ENCODE measurements around the gene ZNF841. TPM values are rescaled to one million over a fixed set of nuclear protein-coding genes. Genes with fewer than 3 reads are reported as not detected.

ZNF841 gene
- total and polyA plus RNA-seq, 2 of the 13 experiments (the other 11 are each of a cell fraction or from before 2014, with no cell fraction given) = 6.2 to 14.2 TPM

- Histone ChIP-seq H3K27me3 (ENCODE audit: control insufficient read depth in 1 of 2, insufficient read depth in 2 of 2, low read length in 2 of 2) (no peaks in the 10 kb centered on the region), H3K4me1 (ENCODE audit: insufficient read depth, low read length) (no peaks in the 10 kb centered on the region), H3K27ac (ENCODE audit: extremely low read length, insufficient read depth, low read length) (no peak overlapping the region), H3K79me2 (ENCODE audit: insufficient read depth, low read length) (no peaks in the 10 kb centered on the region), H2AFZ (ENCODE audit: low read length) (no peak overlapping the region), H3K36me3 (replicated peaks in 1 of 2; ENCODE audit: control insufficient read depth in 1 of 2, insufficient read depth in 2 of 2, low read length in 2 of 2) (peaks cover 31 to 67% of the 10 kb centered on the region in 2 experiments), H3K9ac (ENCODE audit: insufficient read depth, low read depth, low read length) (no peak overlapping the region), H3K4me3 (replicated peaks in 1 of 3; ENCODE audit: insufficient read depth in 1 of 3, low read depth in 2 of 3, low read length in 3 of 3) (no peak overlapping the region), H4K20me1 (ENCODE audit: insufficient read depth, low read length) (no peaks in the 10 kb centered on the region), H3K9me3 (ENCODE audit: low read length) (peaks cover 97% of the 10 kb centered on the region), H3K4me2 (ENCODE audit: low read depth, low read length) (no peak overlapping the region)
- ChIA-PET POLR2A (no interaction called here), CTCF (ENCODE audit: low intra/inter-chr PET ratio, low total read pairs) (no interaction called here)
- no peak for FAIRE-seq
- no peak for DNase-seq (ENCODE audit: low spot score)
- intact Hi-C loops (cut with micrococcal nuclease; ENCODE audit: unreplicated experiment) (no loop called here), in situ Hi-C loops (cut with HindIII; ENCODE audit: extremely low pct_ligation_motif_present, low pct_unique_long_range_greater_than_20kb) (no loop called here)
- no TSS peak for BruUV-seq (replicated peaks)
- ATAC-seq = no peak
- TF ChIP-seq SAFB2 (CRISPR knock-in tag; IDR thresholded peaks at IDR 0.05; ENCODE audit: borderline replicate concordance, low read depth) (no peak), ZNF274 (CRISPR knock-in tag; IDR thresholded peaks at IDR 0.05) (peak; percentile 68; the same call in 1 of the 2 replicates)
- WGBS (ENCODE audit: low lambda C conversion rate) = 94% methylated on average over 6 of the region's 6 CpGs
Measured at GRCh38 chr19:52066258-52066863, 29.2 kb downstream of the ZNF841 start.

DNA sequence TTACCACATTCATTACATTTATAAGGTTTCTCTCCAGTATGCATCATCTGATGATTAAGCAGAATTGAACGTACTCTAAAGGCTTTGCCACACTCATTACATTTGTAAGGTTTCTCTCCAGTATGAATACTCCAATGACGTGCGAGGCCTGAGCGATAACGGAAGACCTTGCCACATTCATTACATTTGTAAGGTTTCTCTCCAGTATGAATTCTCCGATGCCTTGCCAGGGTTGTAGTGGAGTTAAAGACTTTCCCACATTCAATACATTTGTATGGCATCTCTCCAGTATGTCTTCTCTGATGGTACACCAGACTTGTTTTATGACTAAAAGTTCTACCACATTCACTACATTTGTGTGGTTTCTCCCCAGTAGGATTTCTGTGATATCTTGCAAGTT, 30.2 kb downstream of the ZNF841 start:
- intact Hi-C loops (cut with micrococcal nuclease; ENCODE audit: unreplicated experiment) (no loop called here), in situ Hi-C loops (cut with HindIII; ENCODE audit: extremely low pct_ligation_motif_present, low pct_unique_long_range_greater_than_20kb) (no loop called here)
- BruUV-seq (replicated peaks) = no TSS peak
- POLR2A ChIA-PET = no interaction called here
- Histone ChIP-seq H3K27me3 (ENCODE audit: control insufficient read depth in 1 of 2, insufficient read depth in 2 of 2, low read length in 2 of 2) (no peaks in the 10 kb centered on the region), H3K4me3 (replicated peaks in 1 of 3; ENCODE audit: insufficient read depth in 1 of 3, low read depth in 2 of 3, low read length in 3 of 3) (no peak overlapping the region), H2AFZ (ENCODE audit: low read length) (no peak overlapping the region), H3K4me1 (ENCODE audit: insufficient read depth, low read length) (no peaks in the 10 kb centered on the region), H3K4me2 (ENCODE audit: low read depth, low read length) (no peak overlapping the region), H3K79me2 (ENCODE audit: insufficient read depth, low read length) (no peaks in the 10 kb centered on the region), H3K9ac (ENCODE audit: insufficient read depth, low read depth, low read length) (no peak overlapping the region), H3K27ac (ENCODE audit: extremely low read length, insufficient read depth, low read length) (no peak overlapping the region), H4K20me1 (ENCODE audit: insufficient read depth, low read length) (no peaks in the 10 kb centered on the region), H3K9me3 (ENCODE audit: low read length) (peaks cover 96% of the 10 kb centered on the region), H3K36me3 (replicated peaks in 1 of 2; ENCODE audit: control insufficient read depth in 1 of 2, insufficient read depth in 2 of 2, low read length in 2 of 2) (peaks cover 27 to 58% of the 10 kb centered on the region in 2 experiments)
- DNase-seq (ENCODE audit: low spot score) (no peak), ATAC-seq (no peak), FAIRE-seq (no peak)
- TF ChIP-seq ZBTB21 (CRISPR knock-in tag; IDR thresholded peaks at IDR 0.05) = no peak
- TF ChIP-seq HMGA1 (CRISPR knock-in tag; conservative IDR thresholded peaks at IDR 0.05) = no peak
- no peak for TF ChIP-seq TBX3 (IDR thresholded peaks at IDR 0.05; ENCODE audit: borderline replicate concordance)
- no peak for TF ChIP-seq NBN (conservative IDR thresholded peaks at IDR 0.05)
- TF ChIP-seq ZNF350 (CRISPR knock-in tag; IDR thresholded peaks at IDR 0.05; ENCODE audit: borderline replicate concordance, low read depth) = no peak
- TF ChIP-seq IRF9 (CRISPR knock-in tag; IDR thresholded peaks at IDR 0.05; ENCODE audit: borderline replicate concordance) = no peak
- no peak for TF ChIP-seq TOE1 (CRISPR knock-in tag; IDR thresholded peaks at IDR 0.05)
- no peak for TF ChIP-seq NRL (CRISPR knock-in tag; IDR thresholded peaks at IDR 0.05; ENCODE audit: borderline replicate concordance)
- no peak for TF ChIP-seq ZBTB43 (CRISPR knock-in tag; conservative IDR thresholded peaks at IDR 0.05)
- no peak for TF ChIP-seq SIN3B (IDR thresholded peaks at IDR 0.05; ENCODE audit: low read length)
- no peak for TF ChIP-seq RFXANK (CRISPR knock-in tag; IDR thresholded peaks at IDR 0.05)
- no peak for TF ChIP-seq PRPF4 (IDR thresholded peaks at IDR 0.05; ENCODE audit: low read depth, low read length, poor library complexity, severe bottlenecking)
- TF ChIP-seq ZNF878 (CRISPR knock-in tag; IDR thresholded peaks at IDR 0.05) = no peak
- 98% methylated on average over 6 of the region's 6 CpGs for WGBS (ENCODE audit: low lambda C conversion rate)
- CTCF ChIA-PET (ENCODE audit: low intra/inter-chr PET ratio, low total read pairs) = no interaction called here

All from HepG2 (cell line).